ENCODE data around the gene TBX21.

Gene TBX21

DNA sequence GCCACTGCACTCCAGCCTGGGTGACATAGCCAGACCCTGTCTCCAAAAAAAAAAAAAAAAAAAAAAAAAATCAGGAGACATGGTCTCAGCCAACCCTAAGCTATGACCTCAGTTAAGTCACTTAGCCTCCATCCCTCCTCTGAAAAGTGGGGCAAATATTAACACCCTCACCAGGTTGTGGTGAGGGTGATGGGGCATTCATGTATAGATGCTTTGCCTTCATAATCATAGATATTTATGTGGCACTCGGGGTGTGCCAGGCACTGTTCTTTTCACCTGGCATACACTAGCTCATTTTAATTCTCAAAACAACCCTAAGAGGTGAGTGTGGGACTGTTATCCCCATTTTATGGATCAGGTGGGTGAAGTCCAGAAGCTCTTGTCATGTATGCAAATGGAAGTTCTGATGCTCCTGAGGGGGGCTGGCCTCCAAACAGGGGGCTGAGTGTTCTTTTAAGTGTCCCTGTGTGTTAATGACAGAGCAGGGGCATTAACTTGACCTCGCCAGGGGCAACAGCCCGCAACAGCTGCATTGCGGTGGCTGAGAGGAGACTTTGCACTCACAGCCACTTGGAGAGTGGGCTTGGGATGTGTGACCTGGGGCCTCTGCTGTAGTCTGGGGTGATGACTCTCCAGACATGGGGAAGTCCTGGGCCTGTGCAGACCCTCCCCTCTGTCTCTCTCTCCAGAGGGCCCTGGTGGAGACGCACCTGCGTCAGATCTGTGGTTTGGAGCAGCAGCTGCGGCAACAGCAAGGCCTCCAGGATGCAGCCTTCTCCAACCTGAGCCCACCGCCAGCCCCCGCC lies 34.9 kb upstream of the TBX21 start:
- DNase-seq: no peak

- DNase-seq: peak; percentile 82
Observed at GRCh38 chr17:47698749-47699535, 34.1 kb upstream of the TBX21 start.

DNA sequence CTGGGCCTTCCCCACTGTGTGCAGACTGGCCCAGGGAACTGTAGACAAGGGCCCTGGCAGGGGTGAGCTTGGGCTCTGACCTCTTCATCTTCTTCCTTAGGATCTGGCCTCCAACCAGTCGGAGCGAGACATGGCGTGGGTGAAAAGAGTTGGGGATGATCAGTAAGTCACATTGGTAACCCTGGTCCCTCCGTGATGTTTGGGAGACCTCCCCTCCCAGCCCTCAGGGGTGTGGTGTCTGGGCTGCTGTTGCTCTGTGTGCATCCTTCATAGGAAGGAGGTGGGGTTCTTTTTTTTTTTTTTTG lies 33.5 kb upstream of the TBX21 start:
- no peak for DNase-seq

DNA sequence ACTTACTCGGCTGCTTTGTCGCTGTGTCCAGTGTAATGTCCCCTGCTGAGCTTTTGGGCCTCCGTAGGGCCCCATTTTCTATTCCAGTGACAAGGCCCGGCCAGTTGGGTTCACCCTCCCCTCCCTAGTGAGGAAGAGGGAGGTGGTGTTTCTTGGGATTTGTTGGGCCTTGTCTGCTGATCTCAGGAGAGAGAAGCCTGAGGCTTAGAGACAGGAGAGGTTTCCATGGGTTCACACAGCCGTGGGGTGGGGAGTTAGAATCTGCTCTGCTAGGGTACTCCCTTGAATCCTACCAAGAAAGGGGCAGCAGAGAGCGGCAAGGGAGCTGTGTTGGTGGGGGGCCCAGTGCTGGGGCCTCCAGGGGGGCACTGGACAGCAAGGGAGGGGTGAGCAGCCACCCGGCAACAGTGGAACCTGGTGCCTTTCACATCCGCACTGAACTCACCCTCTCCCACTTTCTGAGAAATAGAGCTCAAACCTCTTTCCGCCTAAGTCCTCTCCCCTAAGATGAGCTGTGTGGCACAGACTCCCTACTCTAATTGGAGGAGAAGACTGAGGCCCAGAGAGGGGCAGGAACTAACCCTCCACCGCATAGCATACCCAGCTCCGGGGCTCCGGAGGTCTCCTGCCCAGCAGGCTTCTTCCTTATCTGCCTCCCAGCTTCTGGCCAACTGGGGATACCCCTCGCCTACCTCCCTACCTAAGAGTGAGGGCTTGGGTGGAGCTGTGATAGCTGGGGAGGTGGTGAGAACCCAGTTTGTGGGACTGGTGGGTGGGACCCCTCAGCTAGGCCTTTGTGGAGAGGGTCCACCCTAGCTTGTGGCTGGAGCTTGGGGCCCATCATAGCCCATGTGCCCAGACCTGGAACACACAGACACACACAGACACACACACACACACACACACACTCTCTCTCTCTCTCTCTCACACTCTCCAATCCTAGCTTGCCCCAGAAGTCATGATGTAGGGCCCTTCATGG lies 32.3 kb upstream of the TBX21 start:
- DNase-seq: no peak

GRCh38 chr17:47701608-47702007 lies 31.4 kb upstream of the TBX21 start:
- DNase-seq: no peak

- DNase-seq: no peak
Observed at GRCh38 chr17:47702391-47702995, 30.5 kb upstream of the TBX21 start.

DNA sequence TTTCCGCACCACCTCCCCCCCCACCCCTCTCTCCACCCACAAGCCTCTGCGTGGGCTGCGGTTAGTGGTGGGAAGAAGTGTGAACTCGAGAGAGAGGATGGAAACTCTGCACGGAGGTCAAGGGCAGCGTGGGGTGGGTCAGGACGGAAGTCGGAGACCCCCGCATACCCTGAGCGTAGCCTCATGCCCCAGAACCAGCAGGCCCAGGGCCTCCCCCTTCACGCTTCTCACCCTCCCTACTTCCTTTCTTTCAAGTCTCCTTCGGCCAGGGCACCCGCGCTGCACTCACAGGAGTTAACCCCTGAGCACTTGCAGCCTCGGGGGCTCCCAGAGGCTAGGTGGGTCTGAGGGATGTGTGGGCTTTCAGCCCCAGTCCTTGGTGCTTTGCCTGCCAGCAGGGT lies 29.8 kb upstream of the TBX21 start:
- peak; percentile 46 for DNase-seq

GRCh38 chr17:47703671-47704070 lies 29.4 kb upstream of the TBX21 start:
- no peak for DNase-seq

DNA sequence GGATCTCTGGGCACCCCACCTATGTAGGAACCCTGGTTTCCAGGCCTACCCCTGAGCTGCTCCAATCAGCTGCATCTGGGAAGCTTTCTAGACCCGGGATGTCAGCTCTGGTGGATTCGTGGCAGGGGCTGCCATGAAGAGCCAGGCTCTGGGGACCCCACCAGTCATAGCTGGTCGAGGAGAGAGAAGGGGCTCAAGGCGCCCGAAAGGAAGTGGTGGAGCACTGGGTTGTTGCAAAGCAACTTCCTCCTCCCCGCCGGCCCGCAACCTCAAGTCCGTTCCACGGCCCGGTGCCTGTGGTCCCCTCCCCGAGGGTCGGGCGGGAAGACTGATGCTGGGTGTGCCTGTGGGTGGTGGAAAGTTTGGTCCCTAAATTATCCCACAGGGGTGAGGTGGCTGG lies 28.9 kb upstream of the TBX21 start:
- DNase-seq: peak; percentile 62

GRCh38 chr17:47704736-47705135 lies 28.3 kb upstream of the TBX21 start:
- no peak for DNase-seq

DNA sequence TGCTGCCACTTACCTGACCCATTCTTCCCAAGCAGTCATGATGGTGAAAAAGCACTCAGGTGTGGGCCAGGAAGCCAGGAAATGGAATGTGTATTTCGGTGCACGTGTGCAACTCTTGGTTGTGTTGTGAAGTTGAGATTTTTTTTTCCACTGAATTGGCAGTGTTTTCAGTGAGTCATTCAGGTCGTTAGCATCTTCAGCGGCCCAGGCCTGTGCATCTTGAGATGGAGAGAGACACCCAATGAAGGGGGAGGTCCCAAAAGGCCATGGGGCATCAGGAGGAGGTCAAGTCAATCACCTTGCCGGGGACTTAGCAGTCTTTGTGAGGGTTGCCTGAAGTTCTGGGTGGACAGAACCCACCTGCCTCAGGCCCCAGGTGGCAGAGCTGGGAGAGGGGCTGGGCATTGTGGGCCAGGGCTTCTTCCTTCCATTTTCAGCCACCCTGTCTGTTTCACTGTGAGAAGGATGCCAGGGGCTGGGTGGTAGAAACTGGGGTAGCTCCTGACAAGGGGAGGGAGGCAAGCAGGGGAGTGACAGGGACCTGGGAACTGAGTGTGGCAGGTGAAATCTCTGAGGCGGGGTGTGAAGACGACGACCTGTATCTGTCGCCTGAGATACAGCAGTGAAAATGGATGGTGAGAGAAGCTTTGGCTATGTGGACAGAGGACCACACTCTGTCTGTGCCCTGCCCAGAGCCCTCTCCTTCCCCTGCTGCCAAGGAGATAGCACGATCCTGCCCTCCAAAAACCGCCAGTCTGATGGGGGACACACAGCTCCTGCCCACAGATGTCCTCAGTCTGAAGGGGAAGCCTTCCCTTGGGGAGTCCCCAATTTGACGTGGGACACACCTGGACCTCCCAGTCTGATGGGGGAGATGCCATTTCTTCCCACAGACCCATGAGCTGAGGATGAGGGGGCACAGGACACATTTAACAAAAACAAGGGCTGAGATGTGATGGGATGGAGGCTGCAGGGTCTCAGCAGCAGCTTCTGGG lies 27.2 kb upstream of the TBX21 start:
- no peak for DNase-seq

DNA sequence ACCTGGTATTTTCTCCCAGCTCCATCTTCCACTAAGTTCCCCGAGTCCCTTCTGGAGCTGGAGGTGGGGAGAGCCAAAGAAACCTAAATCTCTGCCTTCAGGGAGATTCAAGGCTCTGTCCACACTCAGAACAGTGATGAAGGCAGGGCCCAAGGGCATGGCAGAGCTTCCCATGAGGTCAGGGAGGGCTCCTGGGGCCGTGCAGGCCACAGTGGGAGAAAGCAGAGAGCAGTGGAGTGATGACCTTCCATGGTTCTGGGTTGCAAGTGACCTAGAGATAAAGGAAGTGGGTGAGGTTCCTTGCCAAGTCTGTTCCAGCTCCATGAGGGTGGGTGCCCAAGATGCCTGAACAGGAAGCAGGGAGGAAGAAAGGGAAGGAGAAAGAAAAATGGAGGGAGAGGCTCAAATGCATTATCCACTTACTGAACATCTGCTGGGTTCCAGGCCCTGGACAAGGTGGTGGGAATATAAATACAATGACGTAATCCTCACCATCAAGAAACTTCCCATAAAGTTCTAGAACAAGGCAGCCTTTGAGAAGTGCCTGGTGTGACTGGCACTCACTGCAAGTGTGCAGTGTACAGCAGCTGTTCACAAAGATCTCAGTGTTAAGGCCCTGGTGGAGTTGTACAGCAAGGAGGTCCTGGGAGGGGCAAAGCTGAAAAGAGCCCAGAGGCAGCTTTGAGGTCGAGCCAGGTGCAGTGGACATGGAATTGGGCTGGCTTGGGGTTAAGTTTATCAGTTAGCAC lies 25.8 kb upstream of the TBX21 start:
- no peak for DNase-seq

GRCh38 chr17:47707884-47708283 lies 25.2 kb upstream of the TBX21 start:
- no peak for DNase-seq

- DNase-seq: no peak
Observed at GRCh38 chr17:47708312-47708863, 24.6 kb upstream of the TBX21 start.

- DNase-seq: no peak
Observed at GRCh38 chr17:47708864-47709541, 24.0 kb upstream of the TBX21 start.

GRCh38 chr17:47709594-47709993 lies 23.4 kb upstream of the TBX21 start:
- no peak for DNase-seq

DNA sequence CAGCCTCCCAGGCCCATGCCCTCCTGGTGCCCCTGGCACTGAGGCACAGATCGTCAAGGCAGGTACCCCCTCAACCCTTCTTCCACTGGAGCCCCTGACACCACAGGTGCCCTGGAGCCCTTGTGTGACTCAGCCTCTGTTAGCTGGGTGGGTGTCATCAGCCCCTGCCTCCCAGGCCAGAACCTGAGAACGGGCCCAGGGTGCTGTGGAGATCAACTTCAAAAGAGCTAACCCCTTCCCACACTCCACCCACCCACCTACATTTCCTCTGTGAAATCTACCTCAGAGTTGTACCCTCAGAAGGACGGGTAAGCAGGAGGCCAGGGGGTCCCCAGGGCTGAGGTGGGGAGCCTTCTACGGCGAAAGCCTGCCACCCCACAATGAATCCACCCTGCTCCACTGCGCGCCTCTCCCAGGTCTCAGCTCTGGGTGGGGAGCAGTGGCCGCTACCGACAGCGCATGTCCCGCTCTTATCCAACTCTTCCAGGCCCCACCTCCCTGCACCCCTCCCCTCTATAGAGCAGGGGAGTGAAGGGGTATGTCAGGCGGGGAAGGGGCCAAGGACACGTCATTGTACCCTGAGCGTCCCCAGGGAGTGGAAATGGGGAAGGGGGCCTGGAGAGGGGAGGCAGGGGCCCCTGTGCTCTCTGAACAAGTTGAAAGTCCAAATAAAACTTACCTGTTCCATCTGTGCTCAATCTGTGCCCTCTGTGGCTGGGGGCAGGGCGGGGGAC lies 21.5 kb upstream of the TBX21 start:
- no peak for DNase-seq

- peak; percentile 30 for DNase-seq
Observed at GRCh38 chr17:47712330-47713023, 20.6 kb upstream of the TBX21 start.

Data from hematopoietic multipotent progenitor cell treated with erythropoietin and hydrocortisone succinate and interleukin-3 and kit ligand, for 4 days (in vitro differentiated cells).